Liver (tissue), 9 donors: ENCODE measurements around the gene CAPN3. TPM values are rescaled to one million over a fixed set of nuclear protein-coding genes. Genes with fewer than 3 reads are reported as not detected.

Experiments used
- DNase-seq: peaks from one replicate; pipeline ENCODE4 v3.0.0-alpha.2; 2017; ENCODE audit warnings: low spot score
- H3K27ac ChIP-seq, 2 donors: one replicate each; pipeline ENCODE4 v1.7.0; 2013; ENCODE audit warnings: inconsistent platforms in 2 of 2, low read length in 2 of 2, control low read depth in 1 of 2, low read depth in 1 of 2, mild to moderate bottlenecking in 1 of 2
- H3K27me3 ChIP-seq, 4 donors: one replicate each; pipeline versions ENCODE4 v1.6.1 to v1.7.0; 2013; ENCODE audit warnings: low read length in 3 of 4, inconsistent platforms in 1 of 4, mild to moderate bottlenecking in 1 of 4, moderate library complexity in 1 of 4; ENCODE audit not compliant: control insufficient read depth in 4 of 4, insufficient read depth in 4 of 4
- H3K36me3 ChIP-seq, 4 donors: one replicate each; pipeline versions ENCODE4 v1.6.1 to v1.7.0; 2013; ENCODE audit warnings: low read length in 3 of 4, mild to moderate bottlenecking in 3 of 4, low read depth in 1 of 4, moderate library complexity in 1 of 4; ENCODE audit not compliant: control insufficient read depth in 4 of 4, insufficient read depth in 3 of 4
- H3K4me1 ChIP-seq, 4 donors: one replicate each; pipeline versions ENCODE4 v1.6.1 to v1.7.0; 2013; ENCODE audit warnings: low read length in 3 of 4, mild to moderate bottlenecking in 3 of 4, moderate library complexity in 1 of 4; ENCODE audit not compliant: control insufficient read depth in 4 of 4, insufficient read depth in 4 of 4
- H3K4me3 ChIP-seq, 3 donors: one replicate each; pipeline versions ENCODE4 v1.6.1 to v1.7.0; 2013; ENCODE audit warnings: low read length in 3 of 3, control low read depth in 1 of 3, low read depth in 1 of 3, mild to moderate bottlenecking in 1 of 3
- H3K9ac ChIP-seq, 2 donors: one replicate each; pipeline ENCODE4 v1.7.0; 2013; ENCODE audit warnings: low read length in 2 of 2, mild to moderate bottlenecking in 2 of 2, moderate library complexity in 2 of 2, control low read depth in 1 of 2, low read depth in 1 of 2
- H3K9me3 ChIP-seq, 4 donors: one replicate each; pipeline versions ENCODE4 v1.6.1 to v1.7.0; 2013; ENCODE audit warnings: low read length in 3 of 4; ENCODE audit not compliant: control insufficient read depth in 4 of 4
- ATF3 ChIP-seq: IDR thresholded peaks from 2 replicates; pipeline ENCODE4 v1.6.1; 2016; ENCODE audit warnings: antibody characterized with exemption
- CTCF ChIP-seq: fragments of 150-350 bp; IDR thresholded peaks from 2 replicates; pipeline ENCODE4 v1.5.1; 2017; ENCODE audit warnings: improper control_type of control experiment, low read depth, low read length; ENCODE audit not compliant: missing input control
- EGR1 ChIP-seq, 2 donors: IDR thresholded peaks; 2 replicates each; pipeline ENCODE4 v1.6.1; 2016 to 2018; ENCODE audit warnings: antibody characterized with exemption in 2 of 2, low read depth in 2 of 2
- FOXA1 ChIP-seq: IDR thresholded peaks from 2 replicates; pipeline ENCODE4 v1.6.1; 2016; ENCODE audit warnings: antibody characterized with exemption
- FOXA2 ChIP-seq: IDR thresholded peaks from 2 replicates; pipeline ENCODE4 v1.6.1; 2016; ENCODE audit warnings: antibody characterized with exemption
- GABPA ChIP-seq, 2 donors: IDR thresholded peaks in 1 of 2; conservative IDR thresholded peaks in 1 of 2; 2 replicates each; pipeline ENCODE4 v1.6.1; 2016; ENCODE audit warnings: antibody characterized with exemption in 2 of 2, mild to moderate bottlenecking in 1 of 2, moderate library complexity in 1 of 2
- HNF4A ChIP-seq, 2 donors: conservative IDR thresholded peaks; 2 replicates each; pipeline ENCODE4 v1.6.1; 2016; ENCODE audit warnings: antibody characterized with exemption in 2 of 2, mild to moderate bottlenecking in 2 of 2
- HNF4G ChIP-seq: IDR thresholded peaks from 2 replicates; pipeline ENCODE4 v1.6.1; 2016; ENCODE audit warnings: antibody characterized with exemption
- JUND ChIP-seq, 2 donors: IDR thresholded peaks; 2 replicates each; pipeline ENCODE4 v1.6.1; 2016; ENCODE audit warnings: antibody characterized with exemption in 2 of 2
- MAX ChIP-seq: IDR thresholded peaks from 2 replicates; pipeline ENCODE4 v1.6.1; 2016; ENCODE audit warnings: antibody characterized with exemption
- NR2F2 ChIP-seq: IDR thresholded peaks from 2 replicates; pipeline ENCODE4 v1.6.1; 2016; ENCODE audit warnings: antibody characterized with exemption
- RAD21 ChIP-seq, 2 donors: IDR thresholded peaks; 2 replicates each; pipeline ENCODE4 v1.6.1; 2016; ENCODE audit warnings: antibody characterized with exemption in 2 of 2, mild to moderate bottlenecking in 2 of 2
- REST ChIP-seq: IDR thresholded peaks from 2 replicates; pipeline ENCODE4 v1.6.1; 2016; ENCODE audit warnings: antibody characterized with exemption, mild to moderate bottlenecking
- RXRA ChIP-seq, 2 donors: IDR thresholded peaks; 2 replicates each; pipeline ENCODE4 v1.6.1; 2017 to 2018; ENCODE audit warnings: antibody characterized with exemption in 2 of 2, mild to moderate bottlenecking in 1 of 2
- SP1 ChIP-seq: IDR thresholded peaks from 2 replicates; pipeline ENCODE4 v1.6.1; 2018; ENCODE audit warnings: antibody characterized with exemption, mild to moderate bottlenecking
- TAF1 ChIP-seq: conservative IDR thresholded peaks from 2 replicates; pipeline ENCODE4 v1.6.1; 2016; ENCODE audit warnings: antibody characterized with exemption, mild to moderate bottlenecking
- YY1 ChIP-seq: IDR thresholded peaks from 2 replicates; pipeline ENCODE4 v1.6.1; 2016; ENCODE audit warnings: antibody characterized with exemption, mild to moderate bottlenecking
- ZBTB33 ChIP-seq: IDR thresholded peaks from 2 replicates; pipeline ENCODE4 v1.6.1; 2016; ENCODE audit warnings: antibody characterized with exemption
- WGBS: extraction: QIAGEN DNeasy Blood & Tissue Kit; methylation state at CpG from one replicate; pipeline ENCODE4 v1.1.7; 2013; 5-methylcytosine and 5-hydroxymethylcytosine counted together
- polyA plus RNA-seq, 2 donors: library from polyadenylated mRNA; stranded (reverse) in 1 of 2; unstranded in 1 of 2; fragments of 200-250 nt in 1 of 2; fragments of >200 nt in 1 of 2; fragmentation: Nextera tagmentation in 1 of 2; extraction: Ambion mirVana in 1 of 2; gene quantifications; one replicate each; pipeline versions ENCODE4 v1.2.1 to v1.2.3, GENCODE V29; 2013 to 2015
- total RNA-seq, 2 donors: library from RNA; depleted of rRNA; stranded (reverse); fragments of >200 nt; gene quantifications; one replicate each; pipeline ENCODE4 v1.2.3, GENCODE V29; 2014
- donor health status: healthy.
- donor health status: healthy.
- donor health status: healthy.
- donor health status: healthy.
- donor health status: healthy.

The CAPN3 gene
- total and polyA plus RNA-seq, 4 donors = 2.0 to 6.1 (median 4.2) TPM

- Histone ChIP-seq H3K4me3 (no peak overlapping the region), H3K9ac (no peak overlapping the region), H3K36me3 (peaks cover 0 to 6% (median 4%) of the 10 kb centered on the region in 4 donors), H3K4me1 (no peaks in the 10 kb centered on the region), H3K27ac (no peak overlapping the region), H3K27me3 (no peaks in the 10 kb centered on the region), H3K9me3 (no peaks in the 10 kb centered on the region)
- no peak for DNase-seq
- TF ChIP-seq EGR1 (IDR thresholded peaks at IDR 0.05; ENCODE audit: low read depth in 2 of 2) (no peak), MAX (no peak), NR2F2 (no peak), FOXA2 (no peak), ZBTB33 (no peak), SP1 (no peak), YY1 (no peak), TAF1 (no peak), HNF4A (conservative IDR thresholded peaks at IDR 0.05) (no peak), JUND (IDR thresholded peaks at IDR 0.05) (no peak), HNF4G (no peak)
- WGBS = 97% methylated on average over 3 of the region's 3 CpGs
These were observed 4.2 kb downstream of the CAPN3 start for GRCh38 chr15:42363487-42363886.

DNA sequence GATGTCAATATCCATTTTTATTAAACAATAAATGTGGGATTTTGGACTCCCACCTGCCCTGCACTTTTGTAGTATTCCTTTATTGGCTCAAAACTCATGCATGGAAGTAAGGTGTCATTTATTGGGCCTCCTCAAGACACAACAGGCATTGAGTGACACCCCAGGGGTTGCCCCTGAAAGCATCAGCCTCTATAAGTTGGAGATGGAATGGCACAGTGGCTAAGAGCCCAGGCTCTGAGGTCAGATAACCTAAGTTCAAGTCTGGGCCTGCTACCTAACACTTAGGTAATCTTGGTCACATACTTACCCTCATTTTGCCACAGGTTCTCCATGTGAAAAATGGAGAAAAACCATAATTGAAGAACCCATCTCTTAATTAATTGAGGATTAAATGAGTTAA is 4.6 kb downstream of the CAPN3 start:
- Histone ChIP-seq H3K4me3 (no peak overlapping the region), H3K27ac (no peak overlapping the region), H3K9ac (no peak overlapping the region), H3K4me1 (no peaks in the 10 kb centered on the region), H3K9me3 (no peaks in the 10 kb centered on the region), H3K36me3 (peaks cover 0 to 6% (median 4%) of the 10 kb centered on the region in 4 donors), H3K27me3 (no peaks in the 10 kb centered on the region)
- no peak for TF ChIP-seq RXRA (IDR thresholded peaks at IDR 0.05)
- TF ChIP-seq HNF4G = no peak
- TF ChIP-seq TAF1 = no peak
- TF ChIP-seq ZBTB33 = no peak
- no peak for TF ChIP-seq ATF3
- no peak for TF ChIP-seq GABPA (IDR thresholded peaks at IDR 0.05 in 1 of 2, conservative IDR thresholded peaks at IDR 0.05 in 1 of 2)
- no peak for TF ChIP-seq JUND (IDR thresholded peaks at IDR 0.05)
- no peak for TF ChIP-seq FOXA1
- TF ChIP-seq REST = no peak
- no peak for TF ChIP-seq EGR1 (IDR thresholded peaks at IDR 0.05; ENCODE audit: low read depth in 2 of 2)
- no peak for TF ChIP-seq CTCF
- TF ChIP-seq HNF4A (conservative IDR thresholded peaks at IDR 0.05) = no peak
- no peak for TF ChIP-seq YY1
- no peak for TF ChIP-seq NR2F2
- no peak for TF ChIP-seq FOXA2
- no peak for TF ChIP-seq RAD21 (IDR thresholded peaks at IDR 0.05)
- no peak for DNase-seq
